GM10266 (cell line): ENCODE data around the gene CELA3B.

Experiments
- DNase-seq: peaks from one replicate; pipeline ENCODE4 v3.0.0; 2012; ENCODE audit errors: extremely low spot score
- TF ChIP-seq, protein P1 (sequence below): IDR thresholded peaks from 2 replicates; pipeline ENCODE4 v1.5.1; 2012; ENCODE audit warnings: mild to moderate bottlenecking, low read depth; ENCODE audit not compliant: control insufficient read depth, insufficient read depth; ENCODE audit errors: missing control alignments

CELA3B gene

DNA sequence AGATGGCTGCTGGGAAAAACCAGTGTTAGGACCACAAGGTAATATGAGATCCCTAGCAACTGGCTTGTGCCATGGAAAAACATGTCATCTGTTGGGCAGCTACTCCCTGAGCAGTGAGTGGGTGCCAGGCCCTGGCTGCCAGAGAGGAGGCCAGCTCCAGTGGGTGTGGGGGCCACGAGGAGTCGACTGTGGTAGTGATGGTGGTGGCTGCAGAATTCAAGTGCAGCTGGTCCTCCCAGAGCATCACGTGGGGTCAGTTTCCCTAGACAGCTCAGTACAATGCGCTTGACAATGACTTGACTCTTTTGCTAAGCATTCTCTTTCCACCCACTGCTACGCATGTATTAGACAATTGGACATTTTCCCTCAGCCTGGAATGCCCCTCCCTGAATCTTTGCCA lies 61.2 kb downstream of the CELA3B start:
- DNase-seq: no peak
- TF ChIP-seq, protein P1, sequence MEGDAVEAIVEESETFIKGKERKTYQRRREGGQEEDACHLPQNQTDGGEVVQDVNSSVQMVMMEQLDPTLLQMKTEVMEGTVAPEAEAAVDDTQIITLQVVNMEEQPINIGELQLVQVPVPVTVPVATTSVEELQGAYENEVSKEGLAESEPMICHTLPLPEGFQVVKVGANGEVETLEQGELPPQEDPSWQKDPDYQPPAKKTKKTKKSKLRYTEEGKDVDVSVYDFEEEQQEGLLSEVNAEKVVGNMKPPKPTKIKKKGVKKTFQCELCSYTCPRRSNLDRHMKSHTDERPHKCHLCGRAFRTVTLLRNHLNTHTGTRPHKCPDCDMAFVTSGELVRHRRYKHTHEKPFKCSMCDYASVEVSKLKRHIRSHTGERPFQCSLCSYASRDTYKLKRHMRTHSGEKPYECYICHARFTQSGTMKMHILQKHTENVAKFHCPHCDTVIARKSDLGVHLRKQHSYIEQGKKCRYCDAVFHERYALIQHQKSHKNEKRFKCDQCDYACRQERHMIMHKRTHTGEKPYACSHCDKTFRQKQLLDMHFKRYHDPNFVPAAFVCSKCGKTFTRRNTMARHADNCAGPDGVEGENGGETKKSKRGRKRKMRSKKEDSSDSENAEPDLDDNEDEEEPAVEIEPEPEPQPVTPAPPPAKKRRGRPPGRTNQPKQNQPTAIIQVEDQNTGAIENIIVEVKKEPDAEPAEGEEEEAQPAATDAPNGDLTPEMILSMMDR: no peak
